Measurements from ENCODE around the gene NIN.
A peak's percentile ranks its signal among the peaks of the same experiment; 100 is the strongest.

NIN gene

DNA sequence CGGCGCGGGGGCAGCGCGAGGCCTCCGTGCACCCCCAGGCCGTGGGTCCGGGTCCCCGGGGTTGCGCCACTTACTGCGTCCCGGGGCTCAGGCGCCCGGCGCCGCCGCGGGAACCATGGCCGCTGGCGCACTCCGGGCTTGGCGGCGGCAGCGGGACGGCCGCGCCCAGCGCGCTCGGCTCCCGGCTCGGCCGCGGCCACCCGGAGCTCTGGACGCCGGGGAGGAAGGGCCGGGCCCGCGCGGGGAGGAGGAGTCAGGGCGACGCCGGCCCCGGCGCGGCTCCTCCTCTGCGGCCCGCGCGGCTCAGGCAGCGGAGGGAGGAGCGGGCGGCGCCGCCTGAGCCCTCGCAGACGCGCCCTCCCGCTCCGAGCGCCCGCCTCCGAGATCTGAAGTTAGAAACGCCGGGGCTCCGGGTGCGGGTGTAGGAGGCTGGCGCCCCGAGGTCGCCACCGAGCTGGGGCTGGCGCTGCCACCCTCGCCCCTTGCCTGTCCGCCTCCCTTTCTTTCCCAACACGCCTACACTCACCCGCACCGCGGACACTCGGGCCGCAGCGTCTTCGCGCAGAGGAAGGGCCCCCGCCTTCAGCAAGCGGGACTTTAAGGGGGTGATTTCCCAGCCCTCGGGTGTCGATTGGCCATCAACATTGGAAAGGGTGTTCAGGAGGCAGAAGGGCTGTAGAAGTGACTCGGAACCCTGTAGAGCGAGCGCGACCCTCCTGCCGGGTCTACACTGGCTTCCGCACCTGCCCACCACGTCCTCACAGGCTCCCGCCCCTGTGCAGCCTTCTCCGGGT is at the start of gene NIN:
NIN (minus strand) TSS at position 231 of the 794 bp plus-strand sequence. CDS start 9,106 bp downstream, outside the sequence.
- DNase-seq = peak; percentile 77

DNA sequence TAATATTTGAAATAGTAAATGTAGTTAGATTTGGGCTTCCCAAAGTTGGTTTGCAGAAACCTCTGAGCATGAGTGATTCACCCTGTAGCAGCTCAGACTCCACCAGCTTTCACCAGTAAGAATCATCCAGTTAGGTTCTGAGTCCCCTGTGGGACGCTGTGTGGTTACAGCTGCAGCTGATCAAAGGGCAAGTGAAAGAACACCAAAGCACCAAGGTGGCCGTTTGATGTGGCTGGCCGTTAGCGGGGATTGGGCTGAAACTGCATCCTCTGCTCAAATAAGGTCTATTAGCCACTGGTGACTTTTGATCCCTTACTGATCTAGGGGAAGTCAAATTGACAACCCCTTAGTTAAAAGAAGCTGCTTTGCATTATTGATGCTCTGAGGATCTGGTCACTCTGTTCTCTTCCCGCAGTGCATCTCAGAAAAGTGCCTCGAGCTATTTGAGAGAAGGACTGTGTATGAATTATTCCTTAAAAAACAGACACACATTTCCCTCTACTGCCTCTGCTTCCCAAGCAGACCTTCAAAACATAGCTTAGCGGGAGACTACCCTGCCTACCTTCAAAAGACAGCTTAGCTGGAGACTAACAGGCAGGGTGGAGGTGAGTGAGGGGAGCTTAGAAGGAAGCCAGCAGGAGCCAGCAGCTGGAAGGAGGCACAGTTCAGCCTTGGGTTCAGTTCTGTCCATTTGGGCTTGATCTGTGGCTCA is 44.6 kb upstream of the NIN start:
- no peak for DNase-seq

GRCh38 chr14:50874757-50875156 is 43.8 kb upstream of the NIN start:
- DNase-seq = no peak

DNA sequence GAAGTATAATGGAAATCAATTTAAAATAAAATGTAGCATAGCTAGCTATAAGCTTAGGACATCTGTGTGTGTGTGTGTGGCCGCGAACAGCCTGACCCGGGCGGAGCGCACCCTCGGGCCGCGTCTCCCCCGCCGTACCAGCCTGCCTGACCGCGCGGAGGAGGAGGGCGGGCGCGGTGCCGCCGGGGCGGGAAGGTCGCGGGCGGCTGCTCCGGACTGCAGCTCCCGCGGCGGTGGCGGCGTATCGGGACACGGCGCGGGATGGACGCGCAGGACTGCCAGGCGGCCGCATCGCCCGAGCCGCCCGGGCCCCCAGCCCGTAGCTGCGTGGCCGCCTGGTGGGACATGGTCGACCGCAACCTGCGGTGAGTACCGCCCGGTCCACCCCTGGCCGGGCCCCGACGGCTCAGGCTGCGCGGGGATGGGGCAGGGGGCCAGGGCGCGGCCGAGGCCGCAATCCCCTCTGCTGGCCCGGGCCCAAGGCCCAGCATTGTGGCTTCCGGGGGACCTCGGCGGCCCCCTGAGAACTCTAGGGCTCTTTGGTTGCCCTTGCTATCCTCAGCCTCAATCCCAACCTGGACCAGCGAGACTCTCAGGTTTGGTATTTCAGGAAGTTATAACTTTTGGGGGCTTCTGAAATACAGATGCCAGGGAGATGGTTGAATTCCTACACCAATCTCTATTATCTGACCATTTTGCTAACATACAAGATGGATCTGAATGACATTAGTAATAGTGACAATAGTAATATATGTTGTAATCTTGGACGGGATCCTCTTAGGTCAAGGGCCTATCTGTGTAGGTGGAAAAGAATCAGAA is 41.2 kb upstream of the NIN start, which contains the start of gene ABHD12B:
ABHD12B (plus strand) TSS at position 140 of the 819 bp plus-strand sequence; CDS start at position 262, 122 bp downstream.
- no peak for DNase-seq

DNA sequence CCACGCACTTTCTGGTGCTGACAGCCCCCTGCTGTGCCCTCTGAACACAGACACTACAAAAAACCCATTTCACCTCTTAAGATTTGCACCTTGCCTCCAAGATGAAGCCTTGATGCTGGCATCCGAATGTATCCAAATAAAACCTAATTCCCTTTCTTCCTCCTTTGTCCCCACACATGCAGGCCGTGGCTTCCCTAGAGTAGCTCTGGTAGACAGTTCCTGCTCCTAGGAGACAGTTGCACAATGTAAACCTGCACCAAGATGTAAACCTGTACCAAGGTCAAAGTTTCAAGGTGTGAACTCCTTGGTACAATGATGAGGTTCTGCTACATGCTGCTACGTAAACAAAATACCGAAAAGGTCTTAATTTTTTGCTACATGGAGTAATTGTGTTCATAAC is 40.3 kb upstream of the NIN start:
- no peak for DNase-seq

DNA sequence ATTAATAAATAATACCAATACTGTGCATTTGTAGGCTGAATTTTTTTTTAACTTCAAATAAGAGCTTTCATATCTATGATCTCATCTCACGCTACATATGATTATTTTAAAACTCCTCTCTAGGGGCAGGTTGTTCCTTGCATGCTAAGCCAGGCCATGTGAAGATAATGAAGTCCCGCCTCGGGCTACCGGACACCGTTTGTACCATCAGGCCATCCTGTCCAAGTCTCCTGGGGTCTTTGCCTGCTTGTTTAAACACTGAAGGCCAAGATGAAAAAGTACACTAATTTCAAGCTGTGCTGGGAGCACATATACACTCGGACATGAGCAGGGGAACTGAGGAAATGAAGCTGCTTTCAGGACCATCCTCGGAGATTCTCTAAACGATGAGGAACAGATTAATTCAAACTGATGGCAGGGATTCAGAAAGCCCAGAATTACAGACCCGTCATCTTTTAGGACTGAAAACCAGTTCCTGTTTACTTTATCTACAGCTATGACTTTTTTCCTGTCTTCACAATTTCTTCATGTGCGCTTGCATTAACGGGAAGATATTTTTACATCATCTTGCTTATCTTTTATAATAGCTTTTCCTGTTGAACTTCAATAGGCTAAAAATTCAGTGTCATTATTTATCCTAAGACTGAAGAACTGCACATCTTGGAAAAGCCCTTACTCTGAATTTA is 34.6 kb upstream of the NIN start:
- DNase-seq = no peak

GRCh38 chr14:50864946-50865345 is 34.0 kb upstream of the NIN start:
- no peak for DNase-seq

DNA sequence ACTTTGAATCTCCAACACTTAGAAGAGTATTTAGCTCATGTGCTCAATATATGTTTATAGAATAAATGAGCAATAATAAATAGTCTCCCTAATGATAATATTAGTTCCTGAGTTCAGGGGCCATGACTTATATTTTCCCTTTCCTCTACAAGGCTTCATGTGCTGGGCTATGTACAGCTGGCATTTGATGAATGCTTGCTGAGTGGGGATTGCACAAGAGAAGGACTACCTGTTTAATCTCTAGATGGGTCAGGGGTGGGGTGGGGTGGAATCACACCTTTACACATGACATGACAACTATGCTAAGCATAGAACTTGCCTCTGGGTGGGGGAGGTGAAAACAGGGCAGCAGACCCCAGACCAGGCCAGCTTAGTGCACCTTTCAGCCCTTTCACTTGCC is 33.3 kb upstream of the NIN start:
- no peak for DNase-seq

- no peak for DNase-seq
Observed at GRCh38 chr14:50862036-50862570, 31.1 kb upstream of the NIN start.

DNA sequence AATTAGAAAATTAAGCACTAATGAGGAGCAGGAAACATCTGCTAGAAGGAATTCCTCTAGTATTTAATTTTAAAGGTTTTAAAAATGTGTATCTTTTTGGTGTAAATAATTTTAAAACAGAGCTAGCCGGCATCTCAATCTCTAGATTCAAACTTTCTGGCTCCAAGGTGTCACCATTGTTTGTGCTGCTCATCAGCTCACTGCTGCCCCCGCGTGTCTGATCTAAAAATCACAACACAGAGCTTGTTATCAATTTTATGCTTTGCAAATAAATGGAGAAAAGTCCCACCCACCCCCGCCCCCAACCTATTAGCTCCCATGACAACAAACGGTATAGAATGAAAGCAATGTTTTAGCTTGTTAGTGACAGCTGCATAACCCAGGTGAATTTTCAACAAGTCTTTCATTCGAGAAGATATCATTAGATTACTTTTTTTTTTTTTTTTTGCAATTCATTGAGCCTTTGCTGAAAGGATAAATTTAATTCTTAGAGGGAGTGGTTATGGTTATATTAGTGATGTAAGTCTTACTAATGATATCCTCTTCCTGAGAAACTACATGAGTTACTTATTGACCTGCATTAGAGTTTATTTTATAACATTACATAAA is 29.6 kb upstream of the NIN start:
- DNase-seq = peak; percentile 76

GRCh38 chr14:50859296-50859624 is 28.3 kb upstream of the NIN start:
- no peak for DNase-seq

DNA sequence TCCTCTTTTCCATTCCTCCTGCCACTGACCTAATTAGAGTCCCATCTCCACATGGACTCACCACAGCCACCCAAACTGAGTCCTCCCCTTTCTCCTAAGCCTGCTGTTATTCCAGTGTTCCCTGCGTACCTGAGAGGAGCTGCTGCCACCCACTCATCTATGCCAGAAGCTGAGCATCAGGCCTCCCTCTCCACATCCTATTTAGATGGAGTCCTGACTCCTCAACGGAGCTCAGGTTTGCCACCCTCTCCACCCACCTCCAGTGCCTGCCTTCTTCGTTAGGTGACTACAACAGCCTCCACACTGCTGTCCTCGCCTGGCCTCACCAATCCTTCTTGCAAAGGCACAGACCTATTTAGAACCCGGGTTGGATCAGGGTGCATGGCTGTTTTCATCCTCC is 25.7 kb upstream of the NIN start:
- DNase-seq = no peak

DNA sequence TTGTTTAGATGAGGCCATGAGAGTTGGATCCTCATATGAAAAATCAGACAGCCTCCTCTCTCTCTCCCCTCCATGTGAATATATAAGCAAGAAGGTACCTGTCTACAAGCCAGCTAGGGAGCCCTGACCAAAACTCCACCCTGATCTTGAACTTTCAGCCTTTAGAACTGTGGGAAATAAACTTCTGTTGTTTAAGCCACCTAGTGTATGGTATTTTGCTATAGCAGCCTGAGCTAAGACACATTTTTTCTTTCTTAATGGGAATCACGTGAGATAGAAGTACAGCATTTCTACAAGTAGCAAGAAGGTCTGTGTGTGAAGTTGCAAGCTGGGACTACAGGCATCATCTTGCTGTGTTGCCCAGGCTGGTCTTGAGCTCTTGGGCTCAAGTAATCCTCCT is 24.6 kb upstream of the NIN start:
- DNase-seq = no peak

DNA sequence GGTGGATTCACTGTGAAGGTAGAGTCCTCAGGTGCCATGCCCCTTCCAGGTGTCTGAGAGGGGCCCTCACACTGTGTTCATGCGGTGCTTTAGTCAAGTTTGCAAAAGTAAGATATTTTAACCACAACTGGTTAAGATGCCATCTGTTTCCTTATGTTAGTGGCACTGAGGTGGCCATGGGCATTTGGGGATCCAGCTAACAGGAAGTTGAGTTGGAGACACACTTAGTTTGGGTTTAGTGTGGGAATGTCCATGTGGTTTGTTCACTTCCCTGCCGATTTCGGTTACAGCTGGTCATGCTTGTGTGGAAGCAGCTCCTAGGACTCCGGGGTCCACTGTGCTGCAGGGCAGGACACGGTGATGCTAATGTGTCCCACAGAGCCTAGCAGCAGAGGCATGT is 23.6 kb upstream of the NIN start:
- DNase-seq = peak; percentile 81

GRCh38 chr14:50853891-50854290 is 22.9 kb upstream of the NIN start:
- DNase-seq = no peak

DNA sequence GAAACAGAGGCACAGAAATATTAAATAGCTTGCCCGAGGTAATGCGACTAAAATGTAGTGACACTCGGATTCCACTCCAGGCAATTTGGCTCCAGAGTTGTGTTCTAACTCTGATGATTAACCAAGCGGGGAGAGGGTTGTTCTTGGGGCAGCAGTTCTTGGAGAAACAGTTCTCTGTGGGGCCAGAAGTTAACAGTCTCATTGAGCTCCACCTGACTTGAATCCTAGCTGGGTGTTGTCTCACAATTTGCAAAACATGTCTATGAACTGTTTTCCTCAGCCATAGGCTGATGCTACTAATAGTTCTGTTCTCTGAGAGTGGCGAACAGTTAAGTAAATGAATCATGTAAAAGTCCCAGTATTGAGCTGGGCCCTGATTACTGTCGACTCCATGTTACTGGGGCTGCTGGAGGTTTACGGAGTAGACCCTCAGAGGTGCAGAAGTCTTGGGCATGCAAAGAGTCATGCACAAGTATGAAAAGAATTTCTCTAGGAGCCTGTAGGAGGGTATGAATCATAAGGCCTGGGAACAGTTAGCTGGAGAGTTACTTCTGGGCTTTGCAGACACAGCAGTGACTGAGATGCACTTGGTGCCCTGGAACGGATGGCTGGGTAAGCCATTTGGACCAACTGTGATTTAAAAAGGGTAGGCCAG is 15.4 kb upstream of the NIN start:
- DNase-seq = no peak

DNA sequence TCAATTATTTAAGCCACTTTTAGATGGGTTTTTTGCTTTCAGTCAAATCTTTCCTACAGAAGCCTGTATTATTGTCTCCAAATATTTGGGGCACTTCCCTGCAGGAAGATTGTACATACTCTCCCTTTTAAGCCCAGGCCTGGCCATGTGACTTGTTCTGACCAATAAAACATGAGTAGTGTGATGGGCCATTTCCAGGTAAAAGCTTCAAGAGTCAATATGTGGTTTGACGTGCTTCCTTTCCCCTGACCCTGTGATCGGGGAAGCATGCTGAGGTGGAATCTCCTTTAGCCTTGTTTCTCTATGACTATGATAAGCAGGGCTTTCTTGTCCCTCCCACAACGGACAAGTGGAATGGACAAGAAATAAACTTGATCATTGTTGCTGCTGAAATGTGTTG is 14.2 kb upstream of the NIN start:
- DNase-seq = no peak

GRCh38 chr14:50844391-50844790 is 13.4 kb upstream of the NIN start:
- DNase-seq = no peak

DNA sequence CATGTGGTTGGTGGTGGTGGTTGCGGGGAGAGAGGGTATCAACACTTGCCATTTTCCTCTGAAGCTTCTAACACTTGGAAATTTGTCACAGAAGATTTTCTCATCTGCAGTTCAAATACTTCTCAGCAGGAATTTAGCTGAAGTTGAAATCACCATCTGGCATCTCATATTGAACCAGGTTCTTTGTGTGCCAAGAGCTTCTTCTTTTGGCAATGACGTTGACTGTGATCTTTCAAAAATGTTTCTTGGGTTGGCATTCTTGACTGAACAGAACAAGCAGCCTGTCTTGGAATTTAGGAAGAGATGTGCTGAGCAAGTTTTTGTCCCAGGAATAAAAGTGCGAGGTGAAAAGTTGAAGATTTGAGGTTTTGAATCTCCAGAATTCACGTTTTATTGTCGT is 8.7 kb upstream of the NIN start:
- no peak for DNase-seq

- DNase-seq = no peak
Observed at GRCh38 chr14:50839048-50839447, 8.1 kb upstream of the NIN start.

- DNase-seq = no peak
Observed at GRCh38 chr14:50837850-50838470, 7.0 kb upstream of the NIN start.

Measured in GDM1 (cell line).